Measurements from ENCODE around the gene ADCY7. TPM values are rescaled to one million over a fixed set of nuclear protein-coding genes. Genes with fewer than 3 reads are reported as not detected.

ADCY7 gene
- total RNA-seq, 4 donors from 2014 or later, result 40.4 to 50.9 (median 41.2) TPM

DNA sequence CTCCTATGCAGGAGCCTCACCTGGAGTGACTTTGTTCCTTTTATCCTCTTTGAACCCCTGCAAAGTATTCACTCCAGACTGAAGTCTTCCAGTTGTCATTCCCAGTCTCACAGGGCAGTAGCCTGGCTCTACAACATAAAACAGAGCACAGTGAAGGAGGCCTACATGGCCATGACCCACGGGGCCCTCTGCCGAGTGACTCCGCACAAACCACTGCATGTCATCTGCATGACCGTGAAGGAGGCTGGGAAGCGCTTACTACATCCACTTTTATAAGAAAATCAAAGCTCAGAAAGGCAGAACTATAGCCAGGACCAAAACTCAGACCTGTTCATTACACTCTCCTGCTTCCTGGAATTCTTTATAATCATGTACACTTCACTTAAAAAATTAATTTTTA is 59.9 kb downstream of the ADCY7 start:
- DNase-seq (ENCODE audit: low spot score in 2 of 2), result no peak
- WGBS, 2 donors, result 79 to 84% methylated on average over 5 of the region's 5 CpGs
- peaks cover 0 to 5% (median 0%) of the 10 kb centered on the region in 4 donors for H3K4me1 ChIP-seq
- H3K27ac ChIP-seq, result no peak overlapping the region
- H3K27me3 ChIP-seq, result no peaks in the 10 kb centered on the region
- no peak overlapping the region for H3K4me3 ChIP-seq
- peaks cover 0 to 65% (median 4%) of the 10 kb centered on the region in 3 donors for H3K36me3 ChIP-seq
- TF ChIP-seq, protein P1, sequence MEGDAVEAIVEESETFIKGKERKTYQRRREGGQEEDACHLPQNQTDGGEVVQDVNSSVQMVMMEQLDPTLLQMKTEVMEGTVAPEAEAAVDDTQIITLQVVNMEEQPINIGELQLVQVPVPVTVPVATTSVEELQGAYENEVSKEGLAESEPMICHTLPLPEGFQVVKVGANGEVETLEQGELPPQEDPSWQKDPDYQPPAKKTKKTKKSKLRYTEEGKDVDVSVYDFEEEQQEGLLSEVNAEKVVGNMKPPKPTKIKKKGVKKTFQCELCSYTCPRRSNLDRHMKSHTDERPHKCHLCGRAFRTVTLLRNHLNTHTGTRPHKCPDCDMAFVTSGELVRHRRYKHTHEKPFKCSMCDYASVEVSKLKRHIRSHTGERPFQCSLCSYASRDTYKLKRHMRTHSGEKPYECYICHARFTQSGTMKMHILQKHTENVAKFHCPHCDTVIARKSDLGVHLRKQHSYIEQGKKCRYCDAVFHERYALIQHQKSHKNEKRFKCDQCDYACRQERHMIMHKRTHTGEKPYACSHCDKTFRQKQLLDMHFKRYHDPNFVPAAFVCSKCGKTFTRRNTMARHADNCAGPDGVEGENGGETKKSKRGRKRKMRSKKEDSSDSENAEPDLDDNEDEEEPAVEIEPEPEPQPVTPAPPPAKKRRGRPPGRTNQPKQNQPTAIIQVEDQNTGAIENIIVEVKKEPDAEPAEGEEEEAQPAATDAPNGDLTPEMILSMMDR (IDR thresholded peaks at IDR 0.05), result no peak
- no peak for TF ChIP-seq POLR2A (IDR thresholded peaks at IDR 0.05)
- TF ChIP-seq EP300 (IDR thresholded peaks at IDR 0.05), result no peak
- H3K9me3 ChIP-seq, result no peaks in the 10 kb centered on the region

DNA sequence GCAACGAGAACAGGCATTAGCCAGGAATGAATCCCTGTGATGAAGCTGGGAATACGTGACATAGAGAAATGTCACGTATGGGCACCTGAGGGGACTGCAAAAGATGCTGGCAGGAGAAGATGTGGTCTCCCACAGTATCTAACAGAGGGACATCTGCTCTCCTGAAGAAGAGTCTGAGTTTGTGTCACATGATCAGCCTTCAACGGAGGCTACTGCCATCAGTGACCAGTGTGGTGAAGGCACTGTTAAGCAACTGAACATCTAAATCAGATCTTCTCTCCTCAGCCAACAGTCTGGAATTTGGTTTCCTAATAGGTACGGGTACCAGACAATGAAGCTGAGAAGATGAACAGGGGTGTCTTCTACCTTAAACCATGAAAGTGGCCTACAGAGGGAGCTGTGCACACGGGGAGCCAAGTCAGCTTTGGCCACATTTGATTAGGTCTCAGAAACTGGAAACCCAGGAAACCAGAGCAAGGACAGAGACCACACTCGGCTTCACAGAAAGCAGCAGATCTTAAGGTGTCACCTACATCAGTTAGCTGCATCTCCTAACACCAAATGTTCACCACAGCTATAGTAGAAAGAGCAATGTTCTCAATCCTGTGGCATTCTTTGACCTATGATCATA is 60.6 kb downstream of the ADCY7 start:
- Histone ChIP-seq H3K4me3 (no peak overlapping the region), H3K9me3 (no peaks in the 10 kb centered on the region), H3K4me1 (peaks cover 0 to 5% (median 0%) of the 10 kb centered on the region in 4 donors), H3K27me3 (no peaks in the 10 kb centered on the region), H3K27ac (no peak overlapping the region), H3K36me3 (peaks cover 0 to 62% (median under 1%) of the 10 kb centered on the region in 3 donors)
- no peak for TF ChIP-seq EP300 (IDR thresholded peaks at IDR 0.05)
- TF ChIP-seq, protein P1 (IDR thresholded peaks at IDR 0.05), result peak in 3 of 5 experiments; percentile 20 to 28 (median 27)
- 56 to 68% methylated on average over 7 of the region's 7 CpGs for WGBS, 2 donors
- peak in 1 of 2 donors; percentile 53 for DNase-seq (ENCODE audit: low spot score in 2 of 2)

DNA sequence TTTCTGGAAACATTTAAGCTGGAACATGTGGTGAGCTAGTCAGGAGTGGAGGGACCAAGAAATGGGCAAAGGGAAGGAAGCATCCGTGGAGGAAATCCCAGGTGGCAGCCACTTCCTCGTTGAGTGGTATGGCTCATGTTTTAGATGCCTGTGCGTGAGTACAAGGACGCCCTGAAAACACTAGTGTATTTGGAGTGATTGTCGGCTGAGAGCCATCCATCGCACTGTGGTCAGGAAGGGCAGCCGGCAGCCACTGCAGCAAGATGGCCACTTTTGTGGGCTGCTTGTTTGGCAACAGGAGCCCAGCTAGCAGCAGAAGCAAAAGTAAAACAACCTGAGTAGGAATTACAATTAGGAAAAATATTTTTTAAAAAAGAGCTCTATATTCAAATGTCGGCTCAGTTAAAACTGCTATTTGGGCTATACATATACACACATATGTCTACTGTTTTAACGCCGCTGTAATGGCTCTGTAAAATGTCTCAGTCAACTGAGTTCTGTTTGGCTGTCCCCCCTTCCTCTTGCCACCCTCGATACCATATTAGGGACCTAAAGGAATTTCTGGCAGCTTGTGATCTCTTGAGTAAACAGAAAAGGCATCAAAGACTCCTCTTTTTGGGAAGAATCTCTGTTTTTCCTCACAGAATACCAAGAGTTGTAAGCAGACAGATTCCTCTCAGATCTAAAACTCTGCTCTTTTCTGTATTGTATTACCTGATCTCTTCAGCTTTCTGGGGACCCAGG is 63.3 kb downstream of the ADCY7 start:
- 72 to 74% methylated on average over 11 of the region's 11 CpGs for WGBS, 2 donors
- TF ChIP-seq, protein P1 (IDR thresholded peaks at IDR 0.05), result no peak
- no peak for TF ChIP-seq EP300 (IDR thresholded peaks at IDR 0.05)
- TF ChIP-seq POLR2A (IDR thresholded peaks at IDR 0.05), result no peak
- H3K36me3 ChIP-seq, result peaks cover 0 to 61% (median 0%) of the 10 kb centered on the region in 3 donors

DNA sequence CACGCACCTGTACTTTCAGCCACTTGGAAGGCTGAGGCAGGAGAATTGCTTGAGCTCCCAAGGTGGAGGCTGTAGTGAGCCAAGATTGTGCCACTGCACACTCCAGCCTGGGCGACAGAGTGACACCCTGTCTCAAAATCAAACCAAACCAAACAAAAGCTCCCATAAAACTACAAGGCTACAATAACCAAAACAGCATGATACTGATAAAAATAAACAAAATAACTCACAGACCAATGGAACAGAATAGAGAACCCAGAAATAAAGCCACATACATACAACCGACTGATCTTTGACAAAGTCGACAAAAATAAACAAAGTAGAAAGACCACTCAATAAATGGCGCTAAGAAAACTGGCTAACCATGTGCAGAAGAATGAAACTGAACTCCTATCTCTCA is 65.2 kb downstream of the ADCY7 start:
- no peak for TF ChIP-seq EP300 (IDR thresholded peaks at IDR 0.05)
- no peak for TF ChIP-seq POLR2A (IDR thresholded peaks at IDR 0.05)
- TF ChIP-seq, protein P1 (IDR thresholded peaks at IDR 0.05), result no peak
- no peak for DNase-seq (ENCODE audit: low spot score in 2 of 2)
- Histone ChIP-seq H3K27ac (no peak overlapping the region), H3K4me1 (peaks cover 0 to 10% (median 0%) of the 10 kb centered on the region in 4 donors), H3K4me3 (no peak overlapping the region), H3K9me3 (no peaks in the 10 kb centered on the region), H3K27me3 (no peaks in the 10 kb centered on the region), H3K36me3 (peaks cover 0 to 43% (median 0%) of the 10 kb centered on the region in 3 donors)
- 94 to 96% methylated on average over 5 of the region's 5 CpGs for WGBS, 2 donors

More for the DNA sequence above, 63.3 kb downstream of the ADCY7 start:
- DNase-seq (ENCODE audit: low spot score in 2 of 2), result no peak
- Histone ChIP-seq H3K4me3 (no peak overlapping the region), H3K27me3 (no peaks in the 10 kb centered on the region), H3K4me1 (peaks cover 0 to 10% (median 0%) of the 10 kb centered on the region in 4 donors), H3K9me3 (no peaks in the 10 kb centered on the region), H3K27ac (peak overlapping the region in 1 of 4 donors; percentile 13)

DNA sequence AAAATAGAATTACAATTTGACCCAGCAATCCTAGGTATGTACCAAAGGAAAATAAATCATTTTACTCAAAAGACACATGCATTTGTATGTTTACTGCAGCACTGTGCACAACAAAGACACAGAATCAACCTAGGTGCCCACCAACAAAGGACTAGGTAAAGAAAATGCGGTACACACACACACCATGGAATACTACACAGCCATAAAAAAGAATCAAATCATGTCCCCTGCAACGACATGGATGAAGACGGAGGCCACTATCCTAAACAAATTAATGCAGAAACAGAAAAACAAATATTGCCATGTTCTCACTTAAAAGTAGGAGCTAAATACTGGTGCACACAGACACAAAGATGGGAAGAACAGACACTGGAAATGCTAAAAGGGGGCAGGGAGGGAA is 66.2 kb downstream of the ADCY7 start:
- H3K4me1 ChIP-seq, result peaks cover 0 to 13% (median 0%) of the 10 kb centered on the region in 4 donors
- H3K27me3 ChIP-seq, result no peaks in the 10 kb centered on the region
- peaks cover 0 to 43% (median 0%) of the 10 kb centered on the region in 3 donors for H3K36me3 ChIP-seq
- WGBS, 2 donors, result 98 to 100% methylated on average over 3 of the region's 3 CpGs
- no peak for TF ChIP-seq POLR2A (IDR thresholded peaks at IDR 0.05)
- no peak for TF ChIP-seq EP300 (IDR thresholded peaks at IDR 0.05)
- TF ChIP-seq, protein P1 (IDR thresholded peaks at IDR 0.05), result no peak
- no peak overlapping the region for H3K4me3 ChIP-seq
- no peak for DNase-seq (ENCODE audit: low spot score in 2 of 2)
- H3K9me3 ChIP-seq, result no peaks in the 10 kb centered on the region
- H3K27ac ChIP-seq, result no peak overlapping the region
